ENCODE data around the gene PDGFA. TPM values are rescaled to one million over a fixed set of nuclear protein-coding genes. Genes with fewer than 3 reads are reported as not detected.

PDGFA gene
- total RNA-seq, 1 experiment from 2014 or later = 35.8 TPM

GRCh38 chr7:484356-485101 is 35.1 kb downstream of the PDGFA start:
- H3K79me1 ChIP-seq (ENCODE audit: insufficient read depth, low read depth, low read length, poor library complexity, severe bottlenecking) = no peaks in the 10 kb centered on the region
- TF ChIP-seq CTCF (conservative IDR thresholded peaks at IDR 0.05) = no peak
- no peak for DNase-seq
- H3K14ac ChIP-seq (ENCODE audit: insufficient read depth, low read length) = peak overlapping the region; percentile 37
- H4K5ac ChIP-seq (ENCODE audit: insufficient read length, low read depth, low read length) = no peak overlapping the region
- no peak overlapping the region for H3K9ac ChIP-seq (ENCODE audit: extremely low read depth, insufficient read length, low read length)
- H2BK15ac ChIP-seq (ENCODE audit: low read depth, low read length) = no peak overlapping the region
- H3K27ac ChIP-seq (ENCODE audit: insufficient read length, low read depth, low read length) = no peak overlapping the region
- no peak overlapping the region for H2BK20ac ChIP-seq (ENCODE audit: low read depth, low read length, poor library complexity, severe bottlenecking)
- H4K20me1 ChIP-seq (ENCODE audit: control insufficient read depth, insufficient read depth, insufficient read length) = no peaks in the 10 kb centered on the region
- no peaks in the 10 kb centered on the region for H3K79me2 ChIP-seq (ENCODE audit: insufficient read depth, low read length)
- Mint-ChIP-seq H3K27ac (no peak overlapping the region; a peak in 1 of 7 replicates), H3K27me3 (ENCODE audit: low read depth) (peaks cover 7% of the 10 kb centered on the region; the same call in 1 of the 2 replicates), H3K9me3 (peaks cover 9 to 11% of the 10 kb centered on the region in 2 experiments), H3K4me3 (no peak overlapping the region), H3K36me3 (ENCODE audit: insufficient read depth in 1 of 3, low read depth in 3 of 3) (peaks cover 0 to 16% (median 2%) of the 10 kb centered on the region in 3 experiments; a peak in 4 of 7 replicates), H3K4me1 (peaks cover 17 to 28% of the 10 kb centered on the region in 2 experiments)
- no peak overlapping the region for H2BK12ac ChIP-seq (ENCODE audit: insufficient read length, low read depth, low read length)
- no peak overlapping the region for H2BK5ac ChIP-seq (ENCODE audit: insufficient read length, low read length)
- no peak overlapping the region for H2AFZ ChIP-seq (ENCODE audit: low read length)
- H3K23ac ChIP-seq (ENCODE audit: insufficient read length, low read depth, low read length) = no peak overlapping the region
- H3K27me3 ChIP-seq (ENCODE audit: insufficient read depth, low read length) = no peaks in the 10 kb centered on the region
- no peaks in the 10 kb centered on the region for H3K23me2 ChIP-seq (ENCODE audit: insufficient read length, low read depth, low read length, poor library complexity, severe bottlenecking)
- H3K4me2 ChIP-seq (ENCODE audit: insufficient read depth, insufficient read length, low read length) = no peak overlapping the region
- H4K91ac ChIP-seq (ENCODE audit: insufficient read length, low read depth, low read length) = no peak overlapping the region
- no peak overlapping the region for H2BK120ac ChIP-seq (ENCODE audit: low read depth, low read length, poor library complexity, severe bottlenecking)
- H3K56ac ChIP-seq (ENCODE audit: insufficient read length, low read depth, low read length) = no peak overlapping the region
- no peaks in the 10 kb centered on the region for H3K4me1 ChIP-seq (ENCODE audit: insufficient read depth, low read length)
- no peak overlapping the region for H3T11ph ChIP-seq (ENCODE audit: low read length)
- H2AK5ac ChIP-seq (ENCODE audit: insufficient read length, low read length) = no peak overlapping the region
- H3K18ac ChIP-seq (ENCODE audit: insufficient read length, low read depth, low read length) = peak overlapping the region; percentile 31
- no peaks in the 10 kb centered on the region for H3K9me3 ChIP-seq (ENCODE audit: control insufficient read depth, low read depth, low read length)
- no CpG with 5 or more reads among the region's 21 CpGs for WGBS (ENCODE audit: extremely low coverage, insufficient read length, low lambda C conversion rate)
- H3K4ac ChIP-seq (ENCODE audit: low read depth, low read length) = no peak overlapping the region
- H4K8ac ChIP-seq (replicated peaks; ENCODE audit: insufficient read length, low read depth, low read length) = no peak overlapping the region

Data from H9 (cell line).